ENCODE results near the gene TENT5C. TPM values are rescaled to one million over a fixed set of nuclear protein-coding genes. Genes with fewer than 3 reads are reported as not detected.
A peak's percentile ranks its signal among the peaks of the same experiment; 100 is the strongest.
"Not testable (repeated sequence)": the region's sequence is repeated elsewhere in the genome, so short reads cannot be mapped to it uniquely, and the experiment has no call there.

TENT5C gene
- total RNA-seq (100 to 1,000 TPM in 1 of 5 donors, 10 to 100 TPM in 2, 1 to 10 TPM in 2; 7.6 to 133 (median 11.2) TPM), total RNA-seq (6.1 to 678 (median 78.4) reads per million in 29 experiments)
- 18.5 TPM for total RNA-seq (2013)

- no peaks in the 10 kb centered on the region for H3K36me3 ChIP-seq (ENCODE audit: control insufficient read depth in 2 of 2, extremely low read depth in 1 of 2, insufficient read depth in 1 of 2, low read length in 1 of 2)
- DNase-seq (peak; percentile 96 to 99 (median 98)), ATAC-seq (replicated peaks in 1 of 4) (peak; percentile 90 to 96 (median 92))
- H3K4me3 ChIP-seq (ENCODE audit: control insufficient read depth in 1 of 2, extremely low read depth in 1 of 2, low read length in 1 of 2) = peak within 1 kb of the TSS; percentile 91 to 92
- WGBS (ENCODE audit: insufficient coverage) = under 1% methylated on average over 71 of the region's 79 CpGs
- peaks cover 27% of the 10 kb centered on the region for H3K36me3 Mint-ChIP-seq
- ChIA-PET CTCF (interaction anchor here (0.9 to 2.8 kb wide), 5 partner anchors 51 to 71 kb away, joined by 3 to 39 read pairs (median 6); no protein-coding TSS in a partner anchor), POLR2A (interaction anchor here (0.9 to 5.4 kb wide), 14 partner anchors 12 to 150 kb away, joined by 3 to 97 read pairs (median 8); no protein-coding TSS in a partner anchor)
- H3K27ac ChIP-seq (ENCODE audit: low read length) = peak within 1 kb of the TSS; percentile 94
- H3K27me3 Mint-ChIP-seq = no peaks in the 10 kb centered on the region
- H3K9me3 Mint-ChIP-seq = no peaks in the 10 kb centered on the region
- H3K27ac Mint-ChIP-seq = peak within 1 kb of the TSS; percentile 95 to 98
- peak within 1 kb of the TSS; percentile 97 to 98 (median 98) for H3K4me3 Mint-ChIP-seq
- H3K27me3 ChIP-seq (replicated peaks in 1 of 2; ENCODE audit: control insufficient read depth in 2 of 2, extremely low read depth in 1 of 2, insufficient read depth in 2 of 2, low read length in 1 of 2) = peaks cover 2% of the 10 kb centered on the region in 2 experiments
- H3K4me1 ChIP-seq (ENCODE audit: control insufficient read depth in 1 of 2, extremely low read depth in 1 of 2, insufficient read depth in 2 of 2, low read length in 2 of 2) = peaks cover 11 to 32% of the 10 kb centered on the region in 2 experiments
- H3K4me1 Mint-ChIP-seq = peaks cover 41 to 52% (median 45%) of the 10 kb centered on the region in 3 donors
- no peaks in the 10 kb centered on the region for H3K9me3 ChIP-seq
These were observed at the start of gene TENT5C for GRCh38 chr1:117605774-117606648. TENT5C (plus strand) TSS chr1:117606048; CDS start chr1:117622869, 16,821 bp downstream.

- H3K27me3 Mint-ChIP-seq = no peaks in the 10 kb centered on the region
- H3K4me3 Mint-ChIP-seq = no peak overlapping the region
- ChIA-PET CTCF (interaction anchor here in 1 of 2 donors (1.0 kb wide), 1 partner anchor 27 kb away, joined by 3 read pairs; no protein-coding TSS in a partner anchor), POLR2A (interaction anchor here in 1 of 2 donors (0.7 kb wide), 1 partner anchor 82 kb away, joined by 3 read pairs; no protein-coding TSS in a partner anchor)
- Histone ChIP-seq H3K27me3 (replicated peaks in 1 of 2; ENCODE audit: control insufficient read depth in 2 of 2, extremely low read depth in 1 of 2, insufficient read depth in 2 of 2, low read length in 1 of 2) (no peaks in the 10 kb centered on the region), H3K4me3 (ENCODE audit: control insufficient read depth in 1 of 2, extremely low read depth in 1 of 2, low read length in 1 of 2) (no peak overlapping the region), H3K27ac (ENCODE audit: low read length) (no peak overlapping the region), H3K9me3 (no peaks in the 10 kb centered on the region), H3K36me3 (ENCODE audit: control insufficient read depth in 2 of 2, extremely low read depth in 1 of 2, insufficient read depth in 1 of 2, low read length in 1 of 2) (no peaks in the 10 kb centered on the region), H3K4me1 (ENCODE audit: control insufficient read depth in 1 of 2, extremely low read depth in 1 of 2, insufficient read depth in 2 of 2, low read length in 2 of 2) (no peaks in the 10 kb centered on the region)
- H3K27ac Mint-ChIP-seq = no peak overlapping the region
- no peak for DNase-seq
- peaks cover 5% of the 10 kb centered on the region for H3K36me3 Mint-ChIP-seq
- no peaks in the 10 kb centered on the region for H3K4me1 Mint-ChIP-seq
- no peak for ATAC-seq (replicated peaks in 1 of 4)
- H3K9me3 Mint-ChIP-seq = peaks cover 8 to 11% (median 8%) of the 10 kb centered on the region in 3 donors
These were observed 49.5 kb upstream of the TENT5C start for GRCh38 chr1:117556341-117556740.

DNA sequence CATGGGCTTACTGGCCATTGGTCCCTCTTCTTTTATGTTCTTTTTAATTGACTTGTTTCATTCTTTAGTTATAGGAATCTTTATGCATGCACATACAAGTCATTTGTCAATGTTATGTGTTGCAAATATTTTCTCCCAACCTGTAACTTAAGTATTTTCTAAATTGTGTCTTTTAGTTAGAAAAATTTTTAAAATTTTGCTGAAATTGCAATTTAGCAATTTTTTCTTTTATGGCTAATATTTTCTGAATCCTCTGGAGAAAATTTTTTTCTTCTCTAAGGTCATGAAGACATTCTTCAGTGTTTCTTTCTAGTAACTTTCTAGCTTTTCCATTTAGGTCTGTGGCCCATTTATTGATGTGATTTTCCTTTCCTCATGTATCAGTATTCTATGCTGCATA lies 48.9 kb upstream of the TENT5C start:
- Mint-ChIP-seq H3K4me1 (no peaks in the 10 kb centered on the region), H3K27me3 (no peaks in the 10 kb centered on the region), H3K9me3 (peaks cover 8 to 11% (median 8%) of the 10 kb centered on the region in 3 donors), H3K27ac (no peak overlapping the region), H3K36me3 (peaks cover 5% of the 10 kb centered on the region), H3K4me3 (no peak overlapping the region)
- H3K4me3 ChIP-seq (ENCODE audit: control insufficient read depth in 1 of 2, extremely low read depth in 1 of 2, low read length in 1 of 2) = no peak overlapping the region
- no peaks in the 10 kb centered on the region for H3K4me1 ChIP-seq (ENCODE audit: control insufficient read depth in 1 of 2, extremely low read depth in 1 of 2, insufficient read depth in 2 of 2, low read length in 2 of 2)
- no peaks in the 10 kb centered on the region for H3K36me3 ChIP-seq (ENCODE audit: control insufficient read depth in 2 of 2, extremely low read depth in 1 of 2, insufficient read depth in 1 of 2, low read length in 1 of 2)
- ChIA-PET POLR2A (interaction anchor here in 1 of 2 donors (0.5 kb wide), 1 partner anchor 70 kb away, joined by 7 read pairs; no protein-coding TSS in a partner anchor), CTCF (interaction anchor here in 1 of 2 donors (1.0 kb wide), 1 partner anchor 26 kb away, joined by 3 read pairs; no protein-coding TSS in a partner anchor)
- no peaks in the 10 kb centered on the region for H3K27me3 ChIP-seq (replicated peaks in 1 of 2; ENCODE audit: control insufficient read depth in 2 of 2, extremely low read depth in 1 of 2, insufficient read depth in 2 of 2, low read length in 1 of 2)
- no peak for DNase-seq
- no peak for ATAC-seq (replicated peaks in 1 of 4)
- H3K9me3 ChIP-seq = no peaks in the 10 kb centered on the region
- H3K27ac ChIP-seq (ENCODE audit: low read length) = no peak overlapping the region

- H3K27ac Mint-ChIP-seq; H3K4me3 ChIP-seq (ENCODE audit: control insufficient read depth in 1 of 2, extremely low read depth in 1 of 2, low read length in 1 of 2); H3K27me3 Mint-ChIP-seq; POLR2A ChIA-PET; H3K36me3 ChIP-seq (ENCODE audit: control insufficient read depth in 2 of 2, extremely low read depth in 1 of 2, insufficient read depth in 1 of 2, low read length in 1 of 2); H3K4me1 Mint-ChIP-seq; ATAC-seq (replicated peaks in 1 of 4); H3K4me1 ChIP-seq (ENCODE audit: control insufficient read depth in 1 of 2, extremely low read depth in 1 of 2, insufficient read depth in 2 of 2, low read length in 2 of 2); H3K9me3 ChIP-seq; H3K4me3 Mint-ChIP-seq; H3K36me3 Mint-ChIP-seq; H3K27ac ChIP-seq (ENCODE audit: low read length); CTCF ChIA-PET; H3K27me3 ChIP-seq (replicated peaks in 1 of 2; ENCODE audit: control insufficient read depth in 2 of 2, extremely low read depth in 1 of 2, insufficient read depth in 2 of 2, low read length in 1 of 2): not testable (repeated sequence)
- H3K9me3 Mint-ChIP-seq = peaks cover 8 to 11% (median 8%) of the 10 kb centered on the region in 3 donors
- DNase-seq = peak in 8 of 35 experiments; percentile 7 to 32 (median 24)
These were observed 47.4 kb upstream of the TENT5C start for GRCh38 chr1:117558451-117558850.

DNA sequence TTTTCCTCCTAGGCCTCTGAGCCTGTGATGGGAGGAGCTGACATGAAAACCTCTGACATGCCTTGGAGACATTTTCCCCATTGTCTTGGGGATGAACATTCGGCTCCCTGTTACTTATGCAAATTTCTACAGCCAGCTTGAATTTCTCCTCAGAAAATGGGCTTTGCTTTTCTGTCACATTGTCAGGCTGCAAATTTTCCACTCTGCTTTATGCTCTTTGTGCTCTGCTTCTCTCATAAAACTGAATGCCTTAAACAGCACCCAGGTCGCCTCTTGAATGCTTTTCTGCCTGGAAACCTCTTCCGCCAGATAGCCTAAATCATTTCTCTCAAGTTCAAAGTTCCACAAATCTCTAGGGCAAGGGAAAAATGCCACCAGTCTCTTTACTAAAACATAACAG lies 46.7 kb upstream of the TENT5C start:
- no peaks in the 10 kb centered on the region for H3K9me3 ChIP-seq

GRCh38 chr1:117559985-117560384 lies 45.9 kb upstream of the TENT5C start:
- Histone ChIP-seq H3K36me3 (ENCODE audit: control insufficient read depth in 2 of 2, extremely low read depth in 1 of 2, insufficient read depth in 1 of 2, low read length in 1 of 2) (no peaks in the 10 kb centered on the region), H3K4me1 (ENCODE audit: control insufficient read depth in 1 of 2, extremely low read depth in 1 of 2, insufficient read depth in 2 of 2, low read length in 2 of 2) (no peaks in the 10 kb centered on the region), H3K27me3 (replicated peaks in 1 of 2; ENCODE audit: control insufficient read depth in 2 of 2, extremely low read depth in 1 of 2, insufficient read depth in 2 of 2, low read length in 1 of 2) (peaks cover 0 to 7% of the 10 kb centered on the region in 2 experiments), H3K9me3 (no peaks in the 10 kb centered on the region), H3K27ac (ENCODE audit: low read length) (no peak overlapping the region), H3K4me3 (ENCODE audit: control insufficient read depth in 1 of 2, extremely low read depth in 1 of 2, low read length in 1 of 2) (no peak overlapping the region)
- ChIA-PET CTCF (no interaction called here), POLR2A (no interaction called here)
- WGBS (ENCODE audit: insufficient coverage) = no CpG with 5 or more reads among the region's 3 CpGs
- Mint-ChIP-seq H3K4me3 (no peak overlapping the region), H3K9me3 (peaks cover 8 to 11% (median 8%) of the 10 kb centered on the region in 3 donors), H3K27me3 (no peaks in the 10 kb centered on the region), H3K27ac (no peak overlapping the region), H3K36me3 (peaks cover 5% of the 10 kb centered on the region), H3K4me1 (no peaks in the 10 kb centered on the region)
- DNase-seq (no peak), ATAC-seq (replicated peaks in 1 of 4) (no peak)

More for the DNA sequence above, 46.7 kb upstream of the TENT5C start:
- H3K4me1 ChIP-seq (ENCODE audit: control insufficient read depth in 1 of 2, extremely low read depth in 1 of 2, insufficient read depth in 2 of 2, low read length in 2 of 2) = no peaks in the 10 kb centered on the region
- no peak overlapping the region for H3K4me3 Mint-ChIP-seq
- H3K4me1 Mint-ChIP-seq = no peaks in the 10 kb centered on the region
- no peaks in the 10 kb centered on the region for H3K27me3 Mint-ChIP-seq
- peaks cover 5% of the 10 kb centered on the region for H3K36me3 Mint-ChIP-seq
- H3K27me3 ChIP-seq (replicated peaks in 1 of 2; ENCODE audit: control insufficient read depth in 2 of 2, extremely low read depth in 1 of 2, insufficient read depth in 2 of 2, low read length in 1 of 2) = peaks cover 0 to 7% of the 10 kb centered on the region in 2 experiments
- no peak overlapping the region for H3K27ac ChIP-seq (ENCODE audit: low read length)
- 90% methylated on average over 3 of the region's 3 CpGs for WGBS (ENCODE audit: insufficient coverage)
- no peak overlapping the region for H3K27ac Mint-ChIP-seq
- ATAC-seq (replicated peaks in 1 of 4) = no peak
- ChIA-PET CTCF (no interaction called here), POLR2A (no interaction called here)
- no peak overlapping the region for H3K4me3 ChIP-seq (ENCODE audit: control insufficient read depth in 1 of 2, extremely low read depth in 1 of 2, low read length in 1 of 2)
- no peak for DNase-seq
- H3K36me3 ChIP-seq (ENCODE audit: control insufficient read depth in 2 of 2, extremely low read depth in 1 of 2, insufficient read depth in 1 of 2, low read length in 1 of 2) = no peaks in the 10 kb centered on the region
- peaks cover 8 to 11% (median 8%) of the 10 kb centered on the region in 3 donors for H3K9me3 Mint-ChIP-seq

All from T-cell (primary cell).